ENCODE measurements around the gene RCOR1.
"Not testable (repeated sequence)": the region's sequence is repeated elsewhere in the genome, so short reads cannot be mapped to it uniquely, and the experiment has no call there.

RCOR1 gene

GRCh38 chr14:102593061-102593824 is 794 bp downstream of the RCOR1 start:
- DNase-seq (ENCODE audit: low read depth in 2 of 2), result peak; percentile 30 to 42

- no peak for DNase-seq (ENCODE audit: low read depth in 2 of 2)
These were observed 1.3 kb downstream of the RCOR1 start for GRCh38 chr14:102593825-102594137.

GRCh38 chr14:102594514-102595175 is 2.2 kb downstream of the RCOR1 start:
- DNase-seq (ENCODE audit: low read depth in 2 of 2), result peak in 1 of 2 donors; percentile 28

GRCh38 chr14:102601378-102601925 is 9.0 kb downstream of the RCOR1 start:
- no peak for DNase-seq (ENCODE audit: low read depth in 2 of 2)

- DNase-seq (ENCODE audit: low read depth in 2 of 2), result no peak
These were observed 10.2 kb downstream of the RCOR1 start for GRCh38 chr14:102602421-102603292.

- no peak for DNase-seq (ENCODE audit: low read depth in 2 of 2)
These were observed 11.0 kb downstream of the RCOR1 start for GRCh38 chr14:102603293-102603907.

GRCh38 chr14:102604183-102604582 is 11.7 kb downstream of the RCOR1 start:
- DNase-seq (ENCODE audit: low read depth in 2 of 2), result no peak

- no peak for DNase-seq (ENCODE audit: low read depth in 2 of 2)
These were observed 12.6 kb downstream of the RCOR1 start for GRCh38 chr14:102605029-102605428.

- no peak for DNase-seq (ENCODE audit: low read depth in 2 of 2)
These were observed 13.8 kb downstream of the RCOR1 start for GRCh38 chr14:102606296-102606695.

- no peak for DNase-seq (ENCODE audit: low read depth in 2 of 2)
These were observed 15.6 kb downstream of the RCOR1 start for GRCh38 chr14:102608064-102608446.

GRCh38 chr14:102610968-102611811 is 18.7 kb downstream of the RCOR1 start:
- no peak for DNase-seq (ENCODE audit: low read depth in 2 of 2)

- no peak for DNase-seq (ENCODE audit: low read depth in 2 of 2)
These were observed 23.9 kb downstream of the RCOR1 start for GRCh38 chr14:102616318-102616717.

GRCh38 chr14:102616799-102617198 is 24.4 kb downstream of the RCOR1 start:
- no peak for DNase-seq (ENCODE audit: low read depth in 2 of 2)

GRCh38 chr14:102619012-102619411 is 26.6 kb downstream of the RCOR1 start:
- not testable (repeated sequence) for DNase-seq (ENCODE audit: low read depth in 2 of 2)

GRCh38 chr14:102620413-102620812 is 28.0 kb downstream of the RCOR1 start:
- DNase-seq (ENCODE audit: low read depth in 2 of 2), result no peak

- no peak for DNase-seq (ENCODE audit: low read depth in 2 of 2)
These were observed 29.9 kb downstream of the RCOR1 start for GRCh38 chr14:102622262-102622885.

- DNase-seq (ENCODE audit: low read depth in 2 of 2), result no peak
These were observed 32.2 kb downstream of the RCOR1 start for GRCh38 chr14:102624666-102625065.

GRCh38 chr14:102625564-102626296 is 33.3 kb downstream of the RCOR1 start:
- DNase-seq (ENCODE audit: low read depth in 2 of 2), result no peak

- DNase-seq (ENCODE audit: low read depth in 2 of 2), result no peak
These were observed 34.1 kb downstream of the RCOR1 start for GRCh38 chr14:102626530-102626929.

- no peak for DNase-seq (ENCODE audit: low read depth in 2 of 2)
These were observed 36.6 kb downstream of the RCOR1 start for GRCh38 chr14:102629011-102629444.
